Astrocyte of the cerebellum (primary cell): ENCODE measurements around the gene LLPH.

Source experiments
- DNase-seq: peaks from one replicate; pipeline ENCODE4 v3.0.0-alpha.2; 2011; ENCODE audit warnings: low read depth
- H3K4me3 ChIP-seq: 2 replicates; pipeline ENCODE4 v1.5.1; 2011; ENCODE audit warnings: mild to moderate bottlenecking, low read depth, low read length, moderate library complexity
- in situ Hi-C: cut with HindIII; loops from 2 replicates; pipeline ENCODE4 v1.10.0; 2017; ENCODE audit warnings: low sequenced_read_pairs
- TF ChIP-seq, protein P1 (sequence below): IDR thresholded peaks from 2 replicates; pipeline ENCODE4 v1.5.1; 2012; ENCODE audit warnings: low read length, low read depth, moderate library complexity, mild to moderate bottlenecking; ENCODE audit errors: missing control alignments

LLPH gene

DNA sequence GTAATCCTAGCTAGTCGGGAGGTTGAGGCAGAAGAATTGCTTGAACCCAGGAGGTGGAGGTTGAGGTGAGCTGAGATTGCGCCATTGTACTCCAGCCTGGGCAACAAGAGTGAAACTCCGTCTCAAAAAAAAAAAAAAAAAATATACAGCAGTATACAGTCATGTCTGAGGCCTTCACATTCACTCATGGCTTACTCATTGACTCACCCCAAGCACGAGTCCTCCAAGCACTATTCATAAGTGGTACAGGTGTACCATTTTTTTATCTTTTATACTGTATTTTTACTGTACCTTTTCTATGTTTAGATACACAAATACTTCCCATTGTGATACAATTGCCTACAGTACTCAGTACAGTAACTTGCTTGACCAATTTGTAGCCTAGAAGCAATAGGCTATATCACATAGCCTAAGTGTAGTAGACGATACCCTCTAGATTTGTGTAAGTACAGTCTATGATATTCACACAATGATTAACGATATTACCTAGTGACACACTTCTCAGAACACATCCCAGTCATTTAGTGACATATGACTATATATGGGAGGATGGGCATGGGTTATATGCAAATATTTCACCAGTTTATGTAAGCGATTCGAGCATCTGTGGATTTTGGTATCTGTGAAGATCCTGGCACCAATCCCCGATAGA, 12.2 kb downstream of the LLPH start:
- in situ Hi-C loops = loop anchor here (25.0 kb wide), 1 partner anchor 831 kb away; the partner anchor contains the start of gene MSRB3
- TF ChIP-seq, protein P1, sequence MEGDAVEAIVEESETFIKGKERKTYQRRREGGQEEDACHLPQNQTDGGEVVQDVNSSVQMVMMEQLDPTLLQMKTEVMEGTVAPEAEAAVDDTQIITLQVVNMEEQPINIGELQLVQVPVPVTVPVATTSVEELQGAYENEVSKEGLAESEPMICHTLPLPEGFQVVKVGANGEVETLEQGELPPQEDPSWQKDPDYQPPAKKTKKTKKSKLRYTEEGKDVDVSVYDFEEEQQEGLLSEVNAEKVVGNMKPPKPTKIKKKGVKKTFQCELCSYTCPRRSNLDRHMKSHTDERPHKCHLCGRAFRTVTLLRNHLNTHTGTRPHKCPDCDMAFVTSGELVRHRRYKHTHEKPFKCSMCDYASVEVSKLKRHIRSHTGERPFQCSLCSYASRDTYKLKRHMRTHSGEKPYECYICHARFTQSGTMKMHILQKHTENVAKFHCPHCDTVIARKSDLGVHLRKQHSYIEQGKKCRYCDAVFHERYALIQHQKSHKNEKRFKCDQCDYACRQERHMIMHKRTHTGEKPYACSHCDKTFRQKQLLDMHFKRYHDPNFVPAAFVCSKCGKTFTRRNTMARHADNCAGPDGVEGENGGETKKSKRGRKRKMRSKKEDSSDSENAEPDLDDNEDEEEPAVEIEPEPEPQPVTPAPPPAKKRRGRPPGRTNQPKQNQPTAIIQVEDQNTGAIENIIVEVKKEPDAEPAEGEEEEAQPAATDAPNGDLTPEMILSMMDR = no peak
- H3K4me3 ChIP-seq = no peak overlapping the region
- no peak for DNase-seq

- in situ Hi-C loops = loop anchor here (25.0 kb wide), 1 partner anchor 830 kb away; the partner anchor contains the start of gene MSRB3
- no peak overlapping the region for H3K4me3 ChIP-seq
- no peak for DNase-seq
- TF ChIP-seq, protein P1 = no peak
Observed at GRCh38 chr12:66117242-66117641, 13.3 kb downstream of the LLPH start.

- H3K4me3 ChIP-seq = no peak overlapping the region
- DNase-seq = no peak
- TF ChIP-seq, protein P1 = no peak
- in situ Hi-C loops = loop anchor here (25.0 kb wide), 1 partner anchor 828 kb away; the partner anchor contains the start of gene MSRB3
Observed at GRCh38 chr12:66115071-66115600, 15.4 kb downstream of the LLPH start.

- H3K4me3 ChIP-seq = no peak overlapping the region
- DNase-seq = no peak
- in situ Hi-C loops = loop anchor here (25.0 kb wide), 1 partner anchor 826 kb away; the partner anchor contains the start of gene MSRB3
- TF ChIP-seq, protein P1 = no peak
Observed at GRCh38 chr12:66113471-66113870, 17.1 kb downstream of the LLPH start.

GRCh38 chr12:66111605-66112004, 18.9 kb downstream of the LLPH start:
- H3K4me3 ChIP-seq = no peak overlapping the region
- DNase-seq = no peak
- in situ Hi-C loops = loop anchor here (25.0 kb wide), 1 partner anchor 824 kb away; the partner anchor contains the start of gene MSRB3
- TF ChIP-seq, protein P1 = no peak

- no peak overlapping the region for H3K4me3 ChIP-seq
- TF ChIP-seq, protein P1 = no peak
- no peak for DNase-seq
- in situ Hi-C loops = loop anchor here (25.0 kb wide), 1 partner anchor 822 kb away; the partner anchor contains the start of gene MSRB3
Observed at GRCh38 chr12:66109056-66109455, 21.5 kb downstream of the LLPH start.
